GM18507 (cell line): ENCODE results near the gene ZFYVE1.

Experiments
- DNase-seq: peaks from one replicate; pipeline ENCODE4 v3.0.0; 2011; ENCODE audit warnings: low read depth; ENCODE audit not compliant: insufficient read length; ENCODE audit errors: extremely low spot score
- FAIRE-seq: peaks from 2 replicates; lab custom pipeline; 2011; peaks lifted over from hg19 to GRCh38; lab: Jason Lieb, UNC

The ZFYVE1 gene

GRCh38 chr14:72926292-72927028 is 100.4 kb downstream of the ZFYVE1 start, which contains the start of gene DCAF4:
Gene DCAF4, plus strand, starts transcription at chr14:72926464. Its CDS starts 11,515 bp downstream, at chr14:72937979.
- DNase-seq (peak; percentile 98), FAIRE-seq (peak; percentile 98)

GRCh38 chr14:72925815-72926291 is 101.1 kb downstream of the ZFYVE1 start:
- FAIRE-seq (peak; percentile 44), DNase-seq (no peak)

- DNase-seq (no peak), FAIRE-seq (no peak)
Observed at GRCh38 chr14:72925171-72925759, 101.6 kb downstream of the ZFYVE1 start.

- no peak for DNase-seq
Observed at GRCh38 chr14:72924337-72924736, 102.6 kb downstream of the ZFYVE1 start.

GRCh38 chr14:72921396-72921795 is 105.5 kb downstream of the ZFYVE1 start:
- FAIRE-seq (no peak), DNase-seq (no peak)

More at GRCh38 chr14:72924337-72924736, 102.6 kb downstream of the ZFYVE1 start:
- no peak for FAIRE-seq

- FAIRE-seq = no peak
- no peak for DNase-seq
Observed at GRCh38 chr14:72920008-72920407, 106.9 kb downstream of the ZFYVE1 start.
